ENCODE data around the gene SCN1B.

DNA sequence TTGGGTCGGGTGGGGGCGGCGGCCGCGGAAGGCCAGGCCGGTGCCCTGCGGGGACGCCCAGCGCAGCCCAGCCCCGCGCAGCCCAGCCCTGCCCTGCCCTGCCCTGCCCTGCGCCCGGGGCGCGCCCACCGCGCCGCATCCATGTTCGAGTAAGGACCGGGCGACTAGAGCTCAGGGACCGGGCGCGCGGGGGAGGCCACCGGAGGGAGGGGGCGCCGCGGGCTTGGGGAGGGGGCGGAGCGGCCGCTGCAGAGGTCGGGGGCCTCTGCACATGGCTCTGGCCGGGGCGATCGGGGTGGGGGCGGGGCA is 30.0 kb upstream of the SCN1B start:
- TF ChIP-seq, protein P1, sequence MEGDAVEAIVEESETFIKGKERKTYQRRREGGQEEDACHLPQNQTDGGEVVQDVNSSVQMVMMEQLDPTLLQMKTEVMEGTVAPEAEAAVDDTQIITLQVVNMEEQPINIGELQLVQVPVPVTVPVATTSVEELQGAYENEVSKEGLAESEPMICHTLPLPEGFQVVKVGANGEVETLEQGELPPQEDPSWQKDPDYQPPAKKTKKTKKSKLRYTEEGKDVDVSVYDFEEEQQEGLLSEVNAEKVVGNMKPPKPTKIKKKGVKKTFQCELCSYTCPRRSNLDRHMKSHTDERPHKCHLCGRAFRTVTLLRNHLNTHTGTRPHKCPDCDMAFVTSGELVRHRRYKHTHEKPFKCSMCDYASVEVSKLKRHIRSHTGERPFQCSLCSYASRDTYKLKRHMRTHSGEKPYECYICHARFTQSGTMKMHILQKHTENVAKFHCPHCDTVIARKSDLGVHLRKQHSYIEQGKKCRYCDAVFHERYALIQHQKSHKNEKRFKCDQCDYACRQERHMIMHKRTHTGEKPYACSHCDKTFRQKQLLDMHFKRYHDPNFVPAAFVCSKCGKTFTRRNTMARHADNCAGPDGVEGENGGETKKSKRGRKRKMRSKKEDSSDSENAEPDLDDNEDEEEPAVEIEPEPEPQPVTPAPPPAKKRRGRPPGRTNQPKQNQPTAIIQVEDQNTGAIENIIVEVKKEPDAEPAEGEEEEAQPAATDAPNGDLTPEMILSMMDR (conservative IDR thresholded peaks at IDR 0.05; ENCODE audit: low read length): no peak
- no peak for TF ChIP-seq EZH2phosphoT487 (IDR thresholded peaks at IDR 0.05; ENCODE audit: borderline replicate concordance)
